Measurements from ENCODE around the gene WWOX.

Gene WWOX

DNA sequence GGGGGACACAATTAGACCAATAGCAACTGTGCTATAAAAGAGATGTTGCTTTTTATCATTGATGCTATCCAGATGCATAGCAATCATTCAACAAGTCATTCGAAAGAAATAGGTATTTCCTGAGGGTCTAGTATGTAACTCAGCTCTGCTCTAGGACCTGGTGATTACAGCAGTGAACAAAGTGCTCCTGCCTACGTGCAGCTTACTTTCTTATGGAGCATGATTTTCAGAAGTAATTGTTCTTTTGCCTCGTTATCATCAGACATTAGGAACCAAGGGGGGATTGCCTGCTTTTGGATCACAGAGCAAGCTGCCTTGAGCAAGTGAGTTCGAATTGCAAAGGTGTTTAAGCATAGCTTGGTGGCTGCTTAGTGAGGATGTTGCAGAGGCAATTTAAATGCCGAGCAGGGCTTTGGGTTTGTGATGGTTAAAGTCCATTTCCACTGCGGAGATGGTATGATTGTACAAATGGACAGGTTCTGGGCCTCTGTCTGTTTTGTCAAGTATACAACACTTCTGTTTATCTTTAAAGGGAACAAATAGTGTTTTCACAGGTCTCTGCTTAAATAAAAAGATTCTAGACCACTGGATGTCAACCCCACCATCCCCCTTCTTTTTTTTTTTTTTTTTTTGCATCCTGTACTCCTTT is 41.5 kb downstream of the WWOX start:
- H3K9me3 ChIP-seq (ENCODE audit: low read depth, low read length) = no peaks in the 10 kb centered on the region
- no peak overlapping the region for H3K4me3 ChIP-seq
- H3K9ac ChIP-seq (ENCODE audit: insufficient read length) = no peak overlapping the region
- DNase-seq (ENCODE audit: low read depth, low spot score) = no peak
- H3K27ac ChIP-seq = no peak overlapping the region
- no peaks in the 10 kb centered on the region; the same call in 1 of the 2 replicates for H3K36me3 ChIP-seq (ENCODE audit: insufficient read depth, low read length)
- no peak for TF ChIP-seq POLR2AphosphoS5 (IDR thresholded peaks at IDR 0.05; ENCODE audit: borderline replicate concordance, low read depth, low read length)
- TF ChIP-seq FOXP2 (optimal IDR thresholded peaks at IDR 0.05; ENCODE audit: control extremely low read depth, extremely low read length, insufficient read depth) = no peak
- no peak for TF ChIP-seq EZH2 (IDR thresholded peaks at IDR 0.05)

DNA sequence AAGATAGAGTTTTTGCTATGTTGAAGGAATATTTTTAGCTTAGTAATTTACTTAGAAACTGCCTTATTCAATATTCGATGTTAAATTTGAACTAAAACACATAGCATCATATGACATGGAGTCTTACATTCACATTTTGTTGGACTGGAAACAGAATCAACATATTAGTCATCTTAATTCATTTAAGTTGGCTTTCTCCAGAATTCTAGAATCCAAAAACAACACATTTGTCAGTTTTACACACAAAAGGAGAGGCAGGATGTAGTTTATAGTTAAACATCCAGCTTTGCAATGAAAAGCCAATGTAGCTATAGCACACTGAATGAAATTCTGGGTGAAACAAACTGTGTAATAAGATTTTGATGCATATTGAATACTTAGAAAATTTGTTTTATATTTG is 43.3 kb downstream of the WWOX start:
- Histone ChIP-seq H3K27ac (no peak overlapping the region), H3K4me3 (no peak overlapping the region), H3K36me3 (ENCODE audit: insufficient read depth, low read length) (no peaks in the 10 kb centered on the region; the same call in 1 of the 2 replicates), H3K9ac (ENCODE audit: insufficient read length) (no peak overlapping the region), H3K9me3 (ENCODE audit: low read depth, low read length) (no peaks in the 10 kb centered on the region)
- TF ChIP-seq POLR2AphosphoS5 (IDR thresholded peaks at IDR 0.05; ENCODE audit: borderline replicate concordance, low read depth, low read length) (no peak), EZH2 (IDR thresholded peaks at IDR 0.05) (no peak), FOXP2 (optimal IDR thresholded peaks at IDR 0.05; ENCODE audit: control extremely low read depth, extremely low read length, insufficient read depth) (no peak)
- no peak for DNase-seq (ENCODE audit: low read depth, low spot score)

DNA sequence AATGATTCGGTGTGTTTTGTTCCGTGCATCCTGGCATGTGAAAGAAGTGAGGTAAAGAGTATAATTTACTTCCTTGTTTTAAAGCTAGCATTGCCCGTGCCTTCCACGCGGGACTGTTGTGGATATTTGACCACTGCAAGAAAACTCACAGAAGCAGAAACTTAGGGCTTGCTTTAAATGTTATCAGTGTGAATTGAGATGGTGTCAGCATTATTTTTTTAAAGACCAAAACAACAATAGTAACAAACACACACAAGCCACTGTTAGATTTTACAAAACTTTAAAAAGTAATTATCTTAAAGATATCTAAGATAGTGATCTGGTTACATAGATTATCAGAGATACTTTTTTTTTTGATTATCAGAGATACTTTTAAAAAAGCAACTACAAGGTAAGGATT is 47.4 kb downstream of the WWOX start:
- H3K4me3 ChIP-seq = no peak overlapping the region
- TF ChIP-seq POLR2AphosphoS5 (IDR thresholded peaks at IDR 0.05; ENCODE audit: borderline replicate concordance, low read depth, low read length) (no peak), EZH2 (IDR thresholded peaks at IDR 0.05) (no peak), FOXP2 (optimal IDR thresholded peaks at IDR 0.05; ENCODE audit: control extremely low read depth, extremely low read length, insufficient read depth) (no peak)
- no peaks in the 10 kb centered on the region for H3K9me3 ChIP-seq (ENCODE audit: low read depth, low read length)
- H3K36me3 ChIP-seq (ENCODE audit: insufficient read depth, low read length) = no peaks in the 10 kb centered on the region
- H3K9ac ChIP-seq (ENCODE audit: insufficient read length) = no peak overlapping the region
- H3K27ac ChIP-seq = no peak overlapping the region
- no peak for DNase-seq (ENCODE audit: low read depth, low spot score)

DNA sequence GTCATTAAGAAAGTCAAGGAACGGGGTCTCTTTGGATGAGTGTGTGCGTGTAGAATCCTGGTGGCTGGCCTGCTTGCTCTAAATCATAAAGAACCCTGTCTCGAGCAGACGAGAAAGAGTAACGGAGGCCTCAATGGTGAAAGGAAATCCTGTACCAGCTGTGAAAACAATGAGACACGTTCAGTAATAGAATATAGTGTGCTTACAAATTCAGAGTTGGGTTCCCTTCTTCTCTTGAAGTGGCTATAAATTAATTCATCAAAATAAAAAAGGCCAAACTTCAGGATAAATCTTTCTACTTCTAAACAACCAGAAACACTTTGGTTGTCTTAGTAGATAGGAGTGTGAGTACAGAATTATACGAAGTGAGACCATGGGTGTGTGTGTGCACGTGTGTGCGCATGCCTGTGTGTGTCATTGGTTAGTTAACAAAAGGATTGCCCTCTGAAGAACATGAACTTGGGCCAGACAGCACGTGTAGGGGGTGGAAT is 48.5 kb downstream of the WWOX start:
- Histone ChIP-seq H3K4me3 (no peak overlapping the region), H3K9me3 (ENCODE audit: low read depth, low read length) (no peaks in the 10 kb centered on the region), H3K9ac (ENCODE audit: insufficient read length) (no peak overlapping the region), H3K36me3 (ENCODE audit: insufficient read depth, low read length) (no peaks in the 10 kb centered on the region), H3K27ac (no peak overlapping the region)
- no peak for DNase-seq (ENCODE audit: low read depth, low spot score)
- no peak for TF ChIP-seq POLR2AphosphoS5 (IDR thresholded peaks at IDR 0.05; ENCODE audit: borderline replicate concordance, low read depth, low read length)

DNA sequence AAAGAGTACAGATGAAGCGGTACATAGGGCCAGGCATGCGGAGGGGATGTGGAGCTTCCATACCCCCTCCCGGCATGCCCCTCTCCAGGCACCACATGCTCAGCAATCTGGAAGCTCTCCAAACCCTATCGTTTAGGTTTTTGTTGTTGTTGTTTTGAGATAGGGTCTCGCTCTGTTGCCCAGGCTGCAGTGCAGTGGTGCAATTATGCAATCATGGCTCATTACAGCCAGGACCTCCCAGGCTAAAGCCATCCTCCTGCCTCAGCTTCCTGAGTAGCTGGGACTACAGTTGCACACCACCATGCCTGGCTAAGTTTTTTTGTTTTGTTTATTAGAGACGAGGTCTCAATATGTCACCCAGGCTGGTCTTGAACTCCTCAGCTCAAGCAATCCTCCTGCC is 50.8 kb downstream of the WWOX start:
- Histone ChIP-seq H3K9me3 (ENCODE audit: low read depth, low read length) (no peaks in the 10 kb centered on the region), H3K27ac (no peak overlapping the region), H3K36me3 (ENCODE audit: insufficient read depth, low read length) (no peaks in the 10 kb centered on the region), H3K4me3 (no peak overlapping the region), H3K9ac (ENCODE audit: insufficient read length) (no peak overlapping the region)
- no peak for DNase-seq (ENCODE audit: low read depth, low spot score)
- TF ChIP-seq POLR2AphosphoS5 (IDR thresholded peaks at IDR 0.05; ENCODE audit: borderline replicate concordance, low read depth, low read length) (no peak), EZH2 (IDR thresholded peaks at IDR 0.05) (no peak), FOXP2 (optimal IDR thresholded peaks at IDR 0.05; ENCODE audit: control extremely low read depth, extremely low read length, insufficient read depth) (no peak)

DNA sequence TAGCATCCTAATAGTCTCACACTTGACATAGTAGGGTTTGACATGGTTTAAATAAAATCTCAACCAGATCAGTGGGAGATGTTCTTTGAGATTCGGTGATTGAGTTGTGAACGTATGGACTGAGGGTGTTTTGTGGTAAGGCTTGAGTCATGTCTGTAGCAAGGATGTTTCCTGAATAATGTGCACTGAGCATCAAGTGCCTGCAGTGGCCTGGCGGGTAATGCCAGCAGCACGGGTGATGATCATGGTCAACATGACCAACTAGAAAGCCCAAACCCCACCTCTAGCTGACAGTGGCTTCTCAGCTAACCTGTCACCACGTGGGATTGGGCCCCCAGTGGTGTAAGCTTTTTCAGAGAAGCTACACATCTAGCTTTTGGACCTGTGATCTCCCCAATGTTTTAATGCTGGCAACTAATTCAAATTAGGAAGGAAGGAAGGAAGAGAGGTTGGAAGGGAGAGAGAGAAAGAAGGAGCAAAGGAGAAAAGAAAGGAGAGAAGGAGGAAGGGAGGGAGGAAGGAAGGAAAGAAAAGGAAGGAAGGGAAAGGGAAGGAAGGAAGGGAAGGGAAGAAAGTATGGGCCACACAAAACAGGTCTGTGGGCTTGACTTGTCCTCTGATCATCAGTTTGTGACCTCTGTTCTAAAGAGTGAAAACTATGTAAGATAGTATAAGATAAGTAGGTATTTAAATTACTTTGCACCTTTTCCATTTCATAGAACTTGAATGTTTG is 55.4 kb downstream of the WWOX start:
- no peak for DNase-seq (ENCODE audit: low read depth, low spot score)
- no peaks in the 10 kb centered on the region for H3K9me3 ChIP-seq (ENCODE audit: low read depth, low read length)
- no peaks in the 10 kb centered on the region for H3K36me3 ChIP-seq (ENCODE audit: insufficient read depth, low read length)
- no peak for TF ChIP-seq POLR2AphosphoS5 (IDR thresholded peaks at IDR 0.05; ENCODE audit: borderline replicate concordance, low read depth, low read length)
- no peak for TF ChIP-seq EZH2 (IDR thresholded peaks at IDR 0.05)
- TF ChIP-seq FOXP2 (optimal IDR thresholded peaks at IDR 0.05; ENCODE audit: control extremely low read depth, extremely low read length, insufficient read depth) = no peak
- no peak overlapping the region for H3K4me3 ChIP-seq
- H3K9ac ChIP-seq (ENCODE audit: insufficient read length) = no peak overlapping the region
- H3K27ac ChIP-seq = no peak overlapping the region

DNA sequence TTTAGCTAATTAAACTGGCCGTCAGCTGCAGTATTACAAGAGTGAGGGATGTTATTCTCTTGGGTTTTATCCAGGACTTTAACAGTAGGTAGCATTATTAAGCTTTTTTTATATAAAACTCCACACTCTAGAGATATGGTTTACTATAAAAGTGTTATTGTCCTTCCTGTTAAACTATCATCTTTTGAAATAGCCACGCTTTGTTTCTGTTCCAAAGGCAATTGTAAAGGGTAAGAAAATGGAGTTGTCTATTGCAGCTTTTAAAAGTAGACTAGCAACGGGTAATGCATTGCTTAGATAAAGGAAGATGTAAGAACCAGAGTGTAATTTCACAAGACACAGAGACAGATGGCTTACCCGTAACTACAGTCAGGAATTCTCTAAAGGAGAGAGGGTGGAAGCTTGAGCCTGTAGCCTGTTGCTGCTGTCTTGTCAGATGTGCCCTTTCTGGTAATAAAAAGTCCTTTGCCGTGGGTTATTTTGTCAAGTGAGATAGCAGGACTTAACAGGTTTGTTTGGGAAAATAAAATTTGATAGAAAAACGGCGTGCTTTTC is 56.4 kb downstream of the WWOX start:
- no peaks in the 10 kb centered on the region for H3K9me3 ChIP-seq (ENCODE audit: low read depth, low read length)
- H3K27ac ChIP-seq = no peak overlapping the region
- DNase-seq (ENCODE audit: low read depth, low spot score) = no peak
- TF ChIP-seq EZH2 (IDR thresholded peaks at IDR 0.05) (no peak), POLR2AphosphoS5 (IDR thresholded peaks at IDR 0.05; ENCODE audit: borderline replicate concordance, low read depth, low read length) (no peak), FOXP2 (optimal IDR thresholded peaks at IDR 0.05; ENCODE audit: control extremely low read depth, extremely low read length, insufficient read depth) (no peak)
- H3K9ac ChIP-seq (ENCODE audit: insufficient read length) = no peak overlapping the region
- H3K36me3 ChIP-seq (ENCODE audit: insufficient read depth, low read length) = no peaks in the 10 kb centered on the region
- no peak overlapping the region for H3K4me3 ChIP-seq

DNA sequence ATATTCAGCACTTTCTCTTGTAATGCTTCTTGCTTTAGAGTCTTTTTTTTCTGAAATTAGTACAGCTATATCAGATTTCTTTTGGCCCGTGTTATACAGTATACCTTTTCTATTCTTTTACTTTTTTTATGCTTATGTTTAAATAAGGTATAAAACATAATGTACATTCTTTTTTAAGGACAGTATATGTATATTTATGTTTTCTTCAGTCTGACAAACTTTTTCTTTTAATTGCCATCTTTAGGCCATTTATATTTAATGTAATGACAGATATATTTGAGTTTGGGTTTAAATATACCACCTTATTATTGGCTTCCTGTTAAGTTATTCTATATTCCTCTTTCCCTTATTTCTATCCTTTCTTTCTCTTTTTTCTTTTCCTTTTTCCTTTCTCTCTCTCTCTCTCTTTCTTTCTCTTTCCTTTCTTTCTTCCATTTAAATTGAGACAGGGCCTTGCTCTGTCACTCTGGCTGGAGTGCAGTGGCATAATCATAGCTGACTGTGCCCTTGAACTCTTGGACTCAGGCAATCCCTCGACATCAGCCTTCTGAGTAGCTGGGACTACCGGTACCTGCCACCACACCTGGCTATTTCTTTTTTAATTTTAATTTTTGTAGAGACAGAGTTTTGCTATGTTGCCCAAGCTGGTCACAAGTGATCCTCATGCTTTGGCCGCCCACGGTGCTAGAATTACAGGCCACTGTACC is 61.7 kb downstream of the WWOX start:
- Histone ChIP-seq H3K9me3 (ENCODE audit: low read depth, low read length) (no peaks in the 10 kb centered on the region), H3K9ac (ENCODE audit: insufficient read length) (no peak overlapping the region), H3K4me3 (no peak overlapping the region), H3K36me3 (ENCODE audit: insufficient read depth, low read length) (no peaks in the 10 kb centered on the region), H3K27ac (no peak overlapping the region)
- DNase-seq (ENCODE audit: low read depth, low spot score) = no peak
- TF ChIP-seq EZH2 (IDR thresholded peaks at IDR 0.05) = no peak
- TF ChIP-seq FOXP2 (optimal IDR thresholded peaks at IDR 0.05; ENCODE audit: control extremely low read depth, extremely low read length, insufficient read depth) = no peak
- no peak for TF ChIP-seq POLR2AphosphoS5 (IDR thresholded peaks at IDR 0.05; ENCODE audit: borderline replicate concordance, low read depth, low read length)

Data from SK-N-MC (cell line).